Dermis blood vessel endothelial cell (primary cell): Measurements from ENCODE around the gene CMIP. TPM values are rescaled to one million over a fixed set of nuclear protein-coding genes. Genes with fewer than 3 reads are reported as not detected.

Experiments
- DNase-seq: peaks from one replicate; pipeline ENCODE4 v3.0.0; 2010
- total RNA-seq: library from RNA; depleted of rRNA; stranded (reverse); fragments of >200 nt; gene quantifications from 2 replicates; pipeline ENCODE4 v1.2.3, GENCODE V29; 2014

The CMIP gene
- total RNA-seq, 1 donor from 2014 or later = 39.0 TPM

- DNase-seq = no peak
Observed at GRCh38 chr16:81626181-81626674, 181.6 kb downstream of the CMIP start.

DNA sequence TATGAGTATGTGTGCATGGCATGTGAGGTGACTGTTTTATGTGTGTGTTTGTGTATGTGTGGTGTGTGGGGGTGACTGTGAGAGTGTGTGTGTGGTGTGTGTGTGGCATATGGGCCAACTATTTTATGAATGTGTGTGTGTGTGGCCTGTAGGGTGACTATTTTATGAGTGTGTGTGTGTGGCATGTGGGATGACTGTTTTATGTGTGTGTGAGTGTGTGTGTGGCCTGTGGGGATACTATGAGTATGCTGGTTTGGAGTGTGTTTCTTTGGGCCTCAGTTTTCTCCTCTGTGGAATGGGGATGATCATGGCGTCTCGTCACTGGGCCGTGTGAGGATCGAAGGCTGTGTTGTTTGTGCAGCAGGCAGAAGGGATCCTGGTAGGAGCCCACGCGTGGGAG is 182.4 kb downstream of the CMIP start:
- DNase-seq = peak; percentile 33

DNA sequence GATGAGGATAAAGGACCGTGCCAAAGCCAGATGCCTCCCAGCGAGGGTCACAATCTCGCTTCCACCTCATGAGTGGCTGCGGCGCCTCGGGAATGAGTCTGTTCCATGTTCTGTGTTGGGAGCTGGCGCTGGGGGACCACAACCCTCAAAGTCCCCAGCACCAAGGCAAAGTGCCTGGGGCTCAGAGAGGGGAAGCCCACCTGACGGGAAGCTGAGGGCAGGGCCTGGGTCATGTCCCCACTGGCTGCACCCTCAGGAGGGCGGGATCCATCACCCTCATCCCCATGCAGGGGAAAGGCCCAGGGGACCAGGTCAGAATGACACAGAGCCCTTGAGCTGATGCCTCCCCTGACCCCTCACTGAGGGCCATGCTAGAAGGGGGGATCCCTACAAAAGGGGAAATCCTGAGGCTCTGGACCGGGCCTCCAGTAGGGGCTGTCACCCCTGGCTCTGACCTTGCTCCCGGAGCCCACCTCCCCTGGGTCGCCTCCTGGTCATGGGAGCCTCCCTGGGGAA is 183.2 kb downstream of the CMIP start:
- no peak for DNase-seq

DNA sequence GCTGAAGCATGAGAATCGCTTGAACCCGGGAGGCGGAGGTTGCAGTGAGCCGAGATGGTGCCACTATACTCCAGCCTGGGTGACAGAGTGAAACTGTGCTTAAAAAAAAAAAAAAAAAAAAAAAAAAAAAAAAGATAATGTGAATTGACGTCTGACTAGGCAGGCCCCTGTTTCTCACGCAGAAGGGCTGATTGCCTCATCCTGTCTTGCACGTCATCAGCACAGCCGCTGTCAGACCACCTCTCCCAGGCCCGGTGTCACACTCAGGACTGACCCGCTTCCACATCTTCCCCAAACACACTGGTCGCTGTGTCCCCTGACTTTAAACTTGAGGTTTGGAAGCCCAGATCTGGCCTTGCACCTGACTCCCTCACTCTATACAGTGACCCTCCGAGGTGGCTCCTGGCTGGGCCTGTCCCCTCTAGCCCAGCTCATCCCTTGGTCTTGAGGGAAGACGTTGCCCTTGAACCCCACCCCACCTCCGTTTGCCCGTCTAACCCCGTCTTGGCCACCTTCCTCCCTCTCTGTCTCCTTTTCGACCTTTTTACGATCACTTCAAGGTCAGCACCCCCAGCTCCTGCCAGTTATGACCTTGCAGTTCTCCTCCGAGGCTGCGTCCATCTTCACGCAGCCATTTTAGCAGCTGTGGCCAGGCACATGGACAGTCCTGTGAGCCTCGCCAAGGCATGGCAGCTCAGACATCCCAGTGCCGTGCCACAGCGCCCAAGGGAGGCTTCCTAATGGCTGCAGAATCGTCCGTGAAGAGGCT is 184.6 kb downstream of the CMIP start:
- no peak for DNase-seq

- DNase-seq = no peak
Observed at GRCh38 chr16:81629896-81630634, 185.5 kb downstream of the CMIP start.

DNA sequence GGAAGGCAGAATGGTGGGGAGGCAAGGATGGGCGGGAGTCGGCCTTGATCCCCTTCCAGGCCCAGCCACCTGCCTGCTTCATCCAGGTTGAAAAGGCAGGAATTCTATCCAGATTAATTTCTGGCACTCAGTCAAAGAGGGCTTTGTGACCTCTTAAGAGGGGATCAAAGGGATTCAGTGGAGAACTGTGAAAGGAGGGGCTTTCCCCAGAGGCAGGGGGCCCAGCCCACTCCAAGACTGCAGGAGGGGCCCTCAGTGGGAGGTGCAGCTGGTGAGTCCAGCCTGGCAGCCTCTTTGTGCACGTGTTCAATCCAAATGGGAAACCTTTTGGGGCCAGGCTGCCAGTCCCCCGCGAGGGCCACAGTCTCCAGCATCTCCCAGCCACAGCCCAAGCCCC is 186.0 kb downstream of the CMIP start:
- DNase-seq = no peak

DNA sequence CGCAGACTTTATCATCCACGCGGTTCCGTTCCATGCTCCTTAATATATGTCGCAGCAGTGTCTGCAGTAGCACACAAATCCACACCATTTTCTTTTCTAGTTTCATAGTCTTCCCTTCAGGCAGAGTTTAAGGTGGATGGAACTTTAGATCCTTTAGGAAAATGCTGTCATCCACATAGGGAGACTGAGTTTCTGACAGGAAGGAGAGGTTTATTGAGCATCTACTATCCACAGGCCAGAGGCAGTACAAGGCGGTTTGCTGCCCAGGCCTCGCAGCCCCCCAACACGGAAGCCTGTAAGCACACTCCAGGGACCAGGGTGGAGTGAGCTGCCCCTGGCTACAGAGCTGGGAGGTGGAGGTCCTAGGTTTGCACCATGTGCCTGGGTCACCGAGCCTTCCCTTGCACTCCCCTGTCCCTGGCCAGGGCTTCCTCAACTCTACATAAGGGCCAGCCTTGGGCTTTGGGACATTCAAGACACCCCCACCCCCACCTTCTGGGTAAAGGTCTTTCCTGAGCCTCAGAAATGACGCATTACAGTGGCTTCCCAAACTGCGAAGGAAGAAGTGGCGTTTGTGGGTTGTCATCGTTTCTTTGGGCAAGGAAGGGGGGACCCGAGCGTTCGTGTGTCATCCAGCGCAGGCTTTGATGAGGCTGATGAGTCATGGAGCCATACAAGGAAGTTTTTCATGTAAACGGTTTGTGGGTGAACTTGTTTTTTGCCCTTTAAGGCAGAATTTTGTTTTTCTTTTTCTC is 188.0 kb downstream of the CMIP start:
- DNase-seq = peak; percentile 85

DNA sequence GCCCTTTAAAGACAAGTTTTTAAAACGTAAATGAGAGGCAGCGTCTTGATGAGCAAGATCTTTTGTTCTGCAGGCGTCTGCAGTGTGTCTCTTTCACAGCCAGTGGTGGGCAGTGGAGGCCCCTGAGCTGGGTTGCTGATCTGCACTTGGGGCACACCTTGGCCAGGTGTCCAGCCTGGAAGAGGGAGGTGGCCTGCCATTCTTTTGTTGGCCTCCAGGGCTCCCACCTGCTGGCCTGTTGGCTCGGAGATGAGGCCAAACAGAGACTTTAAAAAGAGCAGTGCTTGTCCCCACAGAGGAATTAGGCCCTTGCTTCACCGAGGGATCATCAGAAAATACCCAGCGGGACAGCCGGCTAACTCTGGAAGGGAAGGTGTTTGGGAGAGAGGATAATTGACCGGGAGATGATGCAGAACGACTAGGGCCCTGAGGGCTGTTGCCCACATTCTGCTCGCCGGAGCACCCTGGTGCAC is 188.6 kb downstream of the CMIP start:
- DNase-seq = no peak

- DNase-seq = no peak
Observed at GRCh38 chr16:81633680-81634379, 189.2 kb downstream of the CMIP start.

DNA sequence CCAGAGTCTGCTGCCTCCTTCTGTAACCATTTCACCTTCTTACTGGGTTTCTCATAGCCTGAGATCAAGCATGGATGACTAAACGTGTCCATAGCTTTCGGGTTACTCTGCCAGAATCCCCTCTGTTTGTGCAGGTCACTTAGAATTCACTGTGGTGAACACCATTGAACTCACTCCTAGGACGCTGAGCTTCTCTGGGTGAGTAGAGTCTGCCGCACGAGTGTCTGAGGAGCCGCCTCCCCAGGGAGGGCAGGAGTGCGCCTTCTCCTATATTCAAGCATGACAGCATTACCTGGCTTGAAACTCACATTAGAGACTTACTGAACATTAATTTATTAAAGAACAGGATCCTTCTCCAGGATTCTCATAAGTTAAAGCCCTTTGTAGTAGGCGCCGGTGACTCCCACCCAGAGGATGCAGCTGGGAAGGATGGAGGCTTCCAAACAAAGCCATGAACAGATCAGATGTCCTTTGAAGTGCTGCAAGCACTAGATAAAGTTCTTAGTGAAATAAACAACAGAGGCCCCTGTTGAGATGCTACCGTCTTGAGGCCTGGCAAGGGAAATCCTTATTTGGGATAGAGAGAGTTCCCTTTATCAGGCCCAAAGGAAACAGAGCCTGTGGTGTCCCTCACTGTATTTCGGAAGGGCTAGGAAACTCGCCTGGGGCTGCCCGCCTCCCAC is 189.9 kb downstream of the CMIP start:
- peak; percentile 78 for DNase-seq

DNA sequence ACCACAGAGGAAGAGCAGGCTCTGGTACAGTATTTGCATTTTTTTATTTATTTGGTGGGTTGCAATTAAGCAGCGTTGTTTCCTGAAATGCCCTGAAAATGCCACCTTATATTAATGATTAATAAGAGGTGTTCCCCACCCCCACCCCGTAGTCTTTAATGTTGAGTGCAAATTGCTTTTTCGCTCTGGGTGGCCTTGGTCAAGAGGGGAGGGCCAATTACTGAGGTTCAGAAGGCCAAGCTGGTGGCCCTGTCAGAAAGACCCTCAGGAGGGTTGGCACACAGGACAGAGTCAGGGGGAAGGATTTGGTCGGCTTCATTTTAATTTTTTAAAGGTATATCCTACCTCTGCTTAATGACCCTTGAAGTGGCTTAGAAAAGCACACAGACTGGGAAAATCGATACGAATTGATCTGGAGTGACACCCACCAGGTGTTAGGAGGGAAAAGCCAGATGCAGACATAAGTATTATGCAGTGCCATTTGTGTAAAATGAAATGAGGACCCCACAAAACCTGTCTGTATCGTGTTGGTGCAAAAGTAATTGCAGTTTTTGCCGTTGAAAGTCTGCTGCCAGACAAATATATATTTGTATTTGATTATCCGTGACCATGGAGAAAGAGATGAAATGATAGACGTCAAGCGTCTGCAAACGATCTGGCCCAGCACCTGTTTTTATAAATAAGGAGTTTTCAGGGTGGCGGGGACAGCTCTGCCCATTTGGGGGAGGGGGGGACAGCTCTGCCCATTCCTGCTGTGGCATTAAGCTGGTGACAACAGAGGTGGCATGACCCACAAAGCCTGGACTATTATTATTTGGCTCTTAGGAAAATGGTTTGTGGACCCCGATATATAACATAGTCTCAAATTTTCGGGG is 190.7 kb downstream of the CMIP start:
- no peak for DNase-seq

DNA sequence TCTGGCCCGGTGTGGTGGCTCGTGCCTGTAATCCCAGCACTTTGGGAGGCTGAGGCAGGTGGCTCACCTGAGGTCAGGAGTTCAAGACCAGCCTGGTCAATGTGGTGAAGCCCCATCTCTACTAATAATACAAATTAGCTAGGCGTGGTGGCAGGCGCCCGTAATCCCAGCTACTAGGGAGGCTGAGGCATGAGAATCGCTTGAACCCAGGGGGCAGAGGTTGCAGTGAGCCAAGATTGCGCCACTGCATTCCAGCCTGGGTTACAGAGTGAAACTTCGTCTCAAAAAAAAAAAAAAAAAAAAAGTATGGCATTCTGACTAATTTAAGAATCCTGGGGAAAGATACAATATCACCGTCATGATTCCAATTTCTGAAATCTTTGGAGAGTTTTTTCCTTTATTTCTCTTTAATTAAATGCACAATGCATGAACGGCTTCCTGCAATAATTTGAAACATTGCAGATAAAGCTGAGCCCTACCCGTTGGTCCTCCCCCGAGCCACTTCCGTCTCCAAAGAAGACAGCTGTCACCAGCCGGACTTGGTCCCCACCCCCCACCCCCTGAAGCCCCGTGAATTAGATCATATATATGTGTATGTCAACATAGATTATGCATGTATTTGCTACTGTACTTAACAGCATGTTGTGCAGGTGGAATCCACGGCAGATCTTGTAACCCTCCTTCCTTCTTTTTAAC is 191.8 kb downstream of the CMIP start:
- DNase-seq = no peak

DNA sequence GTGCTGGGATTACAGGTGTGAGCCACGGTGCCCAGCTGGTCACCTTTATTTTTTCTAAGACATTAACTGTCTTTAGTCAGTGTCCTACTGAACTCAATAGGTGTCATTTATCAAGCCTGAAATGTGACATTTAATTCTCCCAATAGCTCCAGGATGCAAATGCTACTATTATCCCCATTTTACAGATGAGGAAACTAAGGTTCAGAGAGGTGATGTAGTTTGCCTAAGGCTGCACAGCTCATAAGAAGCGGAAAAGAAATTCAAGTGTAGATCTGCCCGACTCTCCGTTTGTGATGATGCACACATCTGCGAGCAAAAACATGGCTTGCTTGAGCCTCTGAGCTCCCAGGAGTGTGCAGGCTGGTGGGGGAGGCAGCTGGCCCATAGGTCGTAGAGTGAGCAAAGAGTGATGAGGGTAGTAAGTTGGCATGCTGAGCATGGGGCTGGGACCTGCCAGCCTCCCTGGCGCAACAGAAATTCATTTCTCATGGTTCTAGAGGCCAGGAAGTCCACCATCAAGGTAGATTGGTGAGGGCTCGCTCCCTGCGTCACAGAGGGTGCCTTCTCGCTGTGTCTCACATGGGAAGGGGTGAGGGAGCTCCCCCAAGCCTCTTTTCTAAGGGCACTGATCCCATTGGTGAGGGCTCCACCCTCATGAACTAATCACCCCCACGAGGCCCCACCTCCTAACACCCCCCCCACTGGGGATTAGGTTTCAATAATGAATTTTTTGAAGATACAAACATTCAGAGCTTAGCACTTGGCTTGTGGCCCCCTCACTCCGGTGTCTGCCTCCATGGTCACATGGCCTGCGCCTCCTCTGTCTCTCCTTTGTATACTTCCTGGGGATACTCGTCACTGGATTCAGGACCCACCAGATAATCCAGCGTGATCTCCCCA is 193.0 kb downstream of the CMIP start:
- DNase-seq = no peak

DNA sequence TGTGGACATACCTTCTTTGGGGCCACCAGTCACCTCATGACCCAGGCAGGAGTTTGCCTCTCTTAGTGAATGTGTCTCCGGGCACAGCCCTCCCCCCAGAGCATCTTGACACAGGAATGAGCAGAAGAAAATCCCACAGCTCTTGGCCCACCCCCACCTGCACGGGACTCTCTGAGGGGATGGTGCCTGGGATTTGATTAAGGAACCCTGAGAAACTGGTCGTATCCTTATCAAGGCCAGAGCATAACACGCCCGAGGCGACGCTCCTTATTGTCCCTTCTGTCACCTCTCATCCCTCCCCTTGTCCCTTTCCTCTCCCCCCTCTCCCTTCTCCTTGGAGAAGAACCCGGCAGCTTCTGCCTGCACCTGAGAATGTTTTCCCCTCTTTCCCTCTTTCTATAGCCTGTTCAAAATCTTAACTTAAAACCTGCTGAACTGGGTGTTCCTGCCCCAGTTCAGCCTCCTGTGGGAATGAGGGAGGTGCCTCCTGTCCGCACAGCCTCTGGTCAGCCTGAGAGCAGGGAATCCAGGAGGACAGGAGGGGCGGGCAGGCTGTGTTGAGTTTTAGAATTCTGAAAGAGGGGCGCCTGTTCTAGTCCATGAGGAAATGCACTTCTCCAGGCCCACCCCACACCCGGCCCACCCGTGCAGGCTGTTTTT is 193.8 kb downstream of the CMIP start:
- DNase-seq = no peak

DNA sequence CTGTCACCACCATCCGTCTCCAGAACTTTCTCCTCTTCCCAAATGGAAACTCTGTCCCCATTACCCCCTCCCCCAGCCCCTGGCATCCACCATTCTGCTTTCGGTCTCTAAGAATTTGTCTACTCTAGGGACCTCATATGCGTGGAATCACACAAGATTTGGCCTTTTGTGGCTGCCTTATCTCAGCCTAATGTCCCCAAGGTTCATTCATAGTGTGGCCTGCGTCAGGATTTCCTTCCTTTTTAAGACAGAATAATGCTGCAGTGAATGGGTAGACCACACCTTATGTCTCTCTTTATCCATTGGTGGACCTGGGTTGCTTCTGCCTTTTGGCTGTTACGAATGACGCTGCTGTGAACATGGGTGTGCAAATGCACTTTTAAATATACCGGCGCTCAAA is 194.7 kb downstream of the CMIP start:
- no peak for DNase-seq

- DNase-seq = no peak
Observed at GRCh38 chr16:81639931-81640680, 195.5 kb downstream of the CMIP start.

- DNase-seq = no peak
Observed at GRCh38 chr16:81640681-81641070, 196.1 kb downstream of the CMIP start.
